ENCODE results near the gene KIAA0408. TPM values are rescaled to one million over a fixed set of nuclear protein-coding genes. Genes with fewer than 3 reads are reported as not detected.
A peak's percentile ranks its signal among the peaks of the same experiment; 100 is the strongest.

KIAA0408 gene
- total and polyA plus RNA-seq, 2 of the 8 experiments (the other 6 are each of a cell fraction or from before 2014, with no cell fraction given), result 3.3 to 10.8 TPM

GRCh38 chr6:127464881-127465459 is 5.8 kb upstream of the KIAA0408 start (continued):
- TF ChIP-seq, protein P1, sequence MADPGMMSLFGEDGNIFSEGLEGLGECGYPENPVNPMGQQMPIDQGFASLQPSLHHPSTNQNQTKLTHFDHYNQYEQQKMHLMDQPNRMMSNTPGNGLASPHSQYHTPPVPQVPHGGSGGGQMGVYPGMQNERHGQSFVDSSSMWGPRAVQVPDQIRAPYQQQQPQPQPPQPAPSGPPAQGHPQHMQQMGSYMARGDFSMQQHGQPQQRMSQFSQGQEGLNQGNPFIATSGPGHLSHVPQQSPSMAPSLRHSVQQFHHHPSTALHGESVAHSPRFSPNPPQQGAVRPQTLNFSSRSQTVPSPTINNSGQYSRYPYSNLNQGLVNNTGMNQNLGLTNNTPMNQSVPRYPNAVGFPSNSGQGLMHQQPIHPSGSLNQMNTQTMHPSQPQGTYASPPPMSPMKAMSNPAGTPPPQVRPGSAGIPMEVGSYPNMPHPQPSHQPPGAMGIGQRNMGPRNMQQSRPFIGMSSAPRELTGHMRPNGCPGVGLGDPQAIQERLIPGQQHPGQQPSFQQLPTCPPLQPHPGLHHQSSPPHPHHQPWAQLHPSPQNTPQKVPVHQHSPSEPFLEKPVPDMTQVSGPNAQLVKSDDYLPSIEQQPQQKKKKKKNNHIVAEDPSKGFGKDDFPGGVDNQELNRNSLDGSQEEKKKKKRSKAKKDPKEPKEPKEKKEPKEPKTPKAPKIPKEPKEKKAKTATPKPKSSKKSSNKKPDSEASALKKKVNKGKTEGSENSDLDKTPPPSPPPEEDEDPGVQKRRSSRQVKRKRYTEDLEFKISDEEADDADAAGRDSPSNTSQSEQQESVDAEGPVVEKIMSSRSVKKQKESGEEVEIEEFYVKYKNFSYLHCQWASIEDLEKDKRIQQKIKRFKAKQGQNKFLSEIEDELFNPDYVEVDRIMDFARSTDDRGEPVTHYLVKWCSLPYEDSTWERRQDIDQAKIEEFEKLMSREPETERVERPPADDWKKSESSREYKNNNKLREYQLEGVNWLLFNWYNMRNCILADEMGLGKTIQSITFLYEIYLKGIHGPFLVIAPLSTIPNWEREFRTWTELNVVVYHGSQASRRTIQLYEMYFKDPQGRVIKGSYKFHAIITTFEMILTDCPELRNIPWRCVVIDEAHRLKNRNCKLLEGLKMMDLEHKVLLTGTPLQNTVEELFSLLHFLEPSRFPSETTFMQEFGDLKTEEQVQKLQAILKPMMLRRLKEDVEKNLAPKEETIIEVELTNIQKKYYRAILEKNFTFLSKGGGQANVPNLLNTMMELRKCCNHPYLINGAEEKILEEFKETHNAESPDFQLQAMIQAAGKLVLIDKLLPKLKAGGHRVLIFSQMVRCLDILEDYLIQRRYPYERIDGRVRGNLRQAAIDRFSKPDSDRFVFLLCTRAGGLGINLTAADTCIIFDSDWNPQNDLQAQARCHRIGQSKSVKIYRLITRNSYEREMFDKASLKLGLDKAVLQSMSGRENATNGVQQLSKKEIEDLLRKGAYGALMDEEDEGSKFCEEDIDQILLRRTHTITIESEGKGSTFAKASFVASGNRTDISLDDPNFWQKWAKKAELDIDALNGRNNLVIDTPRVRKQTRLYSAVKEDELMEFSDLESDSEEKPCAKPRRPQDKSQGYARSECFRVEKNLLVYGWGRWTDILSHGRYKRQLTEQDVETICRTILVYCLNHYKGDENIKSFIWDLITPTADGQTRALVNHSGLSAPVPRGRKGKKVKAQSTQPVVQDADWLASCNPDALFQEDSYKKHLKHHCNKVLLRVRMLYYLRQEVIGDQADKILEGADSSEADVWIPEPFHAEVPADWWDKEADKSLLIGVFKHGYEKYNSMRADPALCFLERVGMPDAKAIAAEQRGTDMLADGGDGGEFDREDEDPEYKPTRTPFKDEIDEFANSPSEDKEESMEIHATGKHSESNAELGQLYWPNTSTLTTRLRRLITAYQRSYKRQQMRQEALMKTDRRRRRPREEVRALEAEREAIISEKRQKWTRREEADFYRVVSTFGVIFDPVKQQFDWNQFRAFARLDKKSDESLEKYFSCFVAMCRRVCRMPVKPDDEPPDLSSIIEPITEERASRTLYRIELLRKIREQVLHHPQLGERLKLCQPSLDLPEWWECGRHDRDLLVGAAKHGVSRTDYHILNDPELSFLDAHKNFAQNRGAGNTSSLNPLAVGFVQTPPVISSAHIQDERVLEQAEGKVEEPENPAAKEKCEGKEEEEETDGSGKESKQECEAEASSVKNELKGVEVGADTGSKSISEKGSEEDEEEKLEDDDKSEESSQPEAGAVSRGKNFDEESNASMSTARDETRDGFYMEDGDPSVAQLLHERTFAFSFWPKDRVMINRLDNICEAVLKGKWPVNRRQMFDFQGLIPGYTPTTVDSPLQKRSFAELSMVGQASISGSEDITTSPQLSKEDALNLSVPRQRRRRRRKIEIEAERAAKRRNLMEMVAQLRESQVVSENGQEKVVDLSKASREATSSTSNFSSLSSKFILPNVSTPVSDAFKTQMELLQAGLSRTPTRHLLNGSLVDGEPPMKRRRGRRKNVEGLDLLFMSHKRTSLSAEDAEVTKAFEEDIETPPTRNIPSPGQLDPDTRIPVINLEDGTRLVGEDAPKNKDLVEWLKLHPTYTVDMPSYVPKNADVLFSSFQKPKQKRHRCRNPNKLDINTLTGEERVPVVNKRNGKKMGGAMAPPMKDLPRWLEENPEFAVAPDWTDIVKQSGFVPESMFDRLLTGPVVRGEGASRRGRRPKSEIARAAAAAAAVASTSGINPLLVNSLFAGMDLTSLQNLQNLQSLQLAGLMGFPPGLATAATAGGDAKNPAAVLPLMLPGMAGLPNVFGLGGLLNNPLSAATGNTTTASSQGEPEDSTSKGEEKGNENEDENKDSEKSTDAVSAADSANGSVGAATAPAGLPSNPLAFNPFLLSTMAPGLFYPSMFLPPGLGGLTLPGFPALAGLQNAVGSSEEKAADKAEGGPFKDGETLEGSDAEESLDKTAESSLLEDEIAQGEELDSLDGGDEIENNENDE (IDR thresholded peaks at IDR 0.05; ENCODE audit: insufficient replicate concordance, low read length), result no peak
- TF ChIP-seq JUND (IDR thresholded peaks at IDR 0.05; ENCODE audit: low read length) (no peak), KDM1A (IDR thresholded peaks at IDR 0.05; ENCODE audit: borderline replicate concordance, low read length) (no peak), E2F6 (IDR thresholded peaks at IDR 0.05) (peak; percentile 38), JUN (IDR thresholded peaks at IDR 0.05; ENCODE audit: low read depth, low read length) (no peak), PHF8 (conservative IDR thresholded peaks at IDR 0.05; ENCODE audit: low read depth, low read length) (no peak), YY1 (IDR thresholded peaks at IDR 0.05; ENCODE audit: low read depth, low read length) (no peak)
- TF ChIP-seq, protein P2, sequence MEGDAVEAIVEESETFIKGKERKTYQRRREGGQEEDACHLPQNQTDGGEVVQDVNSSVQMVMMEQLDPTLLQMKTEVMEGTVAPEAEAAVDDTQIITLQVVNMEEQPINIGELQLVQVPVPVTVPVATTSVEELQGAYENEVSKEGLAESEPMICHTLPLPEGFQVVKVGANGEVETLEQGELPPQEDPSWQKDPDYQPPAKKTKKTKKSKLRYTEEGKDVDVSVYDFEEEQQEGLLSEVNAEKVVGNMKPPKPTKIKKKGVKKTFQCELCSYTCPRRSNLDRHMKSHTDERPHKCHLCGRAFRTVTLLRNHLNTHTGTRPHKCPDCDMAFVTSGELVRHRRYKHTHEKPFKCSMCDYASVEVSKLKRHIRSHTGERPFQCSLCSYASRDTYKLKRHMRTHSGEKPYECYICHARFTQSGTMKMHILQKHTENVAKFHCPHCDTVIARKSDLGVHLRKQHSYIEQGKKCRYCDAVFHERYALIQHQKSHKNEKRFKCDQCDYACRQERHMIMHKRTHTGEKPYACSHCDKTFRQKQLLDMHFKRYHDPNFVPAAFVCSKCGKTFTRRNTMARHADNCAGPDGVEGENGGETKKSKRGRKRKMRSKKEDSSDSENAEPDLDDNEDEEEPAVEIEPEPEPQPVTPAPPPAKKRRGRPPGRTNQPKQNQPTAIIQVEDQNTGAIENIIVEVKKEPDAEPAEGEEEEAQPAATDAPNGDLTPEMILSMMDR (IDR thresholded peaks at IDR 0.05; ENCODE audit: control extremely low read depth in 1 of 3, insufficient read depth in 1 of 3, low read depth in 1 of 3, low read length in 3 of 3), result peak; percentile 60 to 91 (median 84)

All from H1 (cell line).